DMS153 treated with DMSO at 0.1 percent for 48 hours (cell line): ENCODE results near the gene STAT1.

Source experiments
- DNase-seq: peaks from one replicate; lab custom pipeline; 2025; ENCODE audit not compliant: unreplicated experiment; lab: John Stamatoyannopoulos, UW

The STAT1 gene

DNA sequence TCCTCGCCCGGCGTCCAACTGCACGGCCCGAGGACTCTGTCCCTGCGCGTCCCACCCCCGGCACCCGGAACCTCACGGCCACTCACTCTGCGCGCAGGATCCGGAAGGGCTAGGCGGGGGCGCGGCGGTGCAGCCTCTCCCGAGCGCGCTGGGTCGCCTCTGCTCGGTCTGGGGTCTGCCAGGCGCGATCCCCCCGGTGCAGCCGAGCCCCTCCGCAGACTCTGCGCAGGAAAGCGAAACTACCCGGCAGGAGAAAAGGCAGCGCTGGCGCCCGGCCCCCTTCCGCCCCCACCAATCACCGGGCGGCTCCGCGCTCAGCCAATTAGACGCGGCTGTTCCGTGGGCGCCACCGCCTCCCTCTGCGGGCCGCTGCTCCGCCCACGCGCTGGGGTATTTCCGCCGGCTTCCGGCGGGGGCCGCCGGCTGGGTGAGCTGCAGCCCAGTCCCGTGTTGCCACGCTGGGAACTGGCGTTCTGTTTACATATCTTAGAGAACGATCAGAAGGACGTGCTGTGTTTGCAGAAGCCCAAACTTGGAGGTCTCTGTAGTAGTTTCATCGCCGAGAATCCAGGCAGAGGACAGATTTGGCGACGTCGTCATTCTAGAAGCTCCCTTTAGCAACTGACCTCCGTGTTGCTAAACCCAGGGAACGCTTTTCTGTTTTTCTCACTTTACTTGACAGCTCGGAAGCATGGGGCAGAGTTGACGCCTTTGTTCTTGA is at the start of gene STAT1:
Gene STAT1, minus strand, starts transcription at position 240 of the 721 bp plus-strand sequence. CDS start 4,168 bp downstream, outside the sequence.
- DNase-seq: peak; percentile 77

- DNase-seq: no peak
Measured at GRCh38 chr2:191063584-191063983, 49.6 kb upstream of the STAT1 start.

GRCh38 chr2:191061381-191061980 is 47.5 kb upstream of the STAT1 start:
- no peak for DNase-seq

DNA sequence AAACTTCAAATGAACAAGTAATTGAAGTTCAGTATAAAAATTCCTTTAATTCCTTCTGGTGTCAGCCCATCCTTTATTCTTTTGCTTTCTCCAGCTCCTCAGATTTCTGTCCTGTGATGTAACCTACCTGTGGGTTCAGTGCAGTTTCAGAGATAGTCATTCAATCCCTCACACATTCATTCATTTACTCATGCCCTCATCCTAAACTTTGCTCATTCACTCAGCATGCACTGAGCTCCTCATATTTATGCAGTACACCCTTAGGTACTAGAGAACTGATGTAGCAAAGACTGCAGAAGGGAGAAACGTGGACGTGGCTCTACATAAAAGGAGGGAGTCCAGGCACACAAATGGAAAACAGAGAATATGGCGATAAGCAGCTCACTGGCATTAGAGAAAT is 45.3 kb upstream of the STAT1 start:
- DNase-seq: no peak

DNA sequence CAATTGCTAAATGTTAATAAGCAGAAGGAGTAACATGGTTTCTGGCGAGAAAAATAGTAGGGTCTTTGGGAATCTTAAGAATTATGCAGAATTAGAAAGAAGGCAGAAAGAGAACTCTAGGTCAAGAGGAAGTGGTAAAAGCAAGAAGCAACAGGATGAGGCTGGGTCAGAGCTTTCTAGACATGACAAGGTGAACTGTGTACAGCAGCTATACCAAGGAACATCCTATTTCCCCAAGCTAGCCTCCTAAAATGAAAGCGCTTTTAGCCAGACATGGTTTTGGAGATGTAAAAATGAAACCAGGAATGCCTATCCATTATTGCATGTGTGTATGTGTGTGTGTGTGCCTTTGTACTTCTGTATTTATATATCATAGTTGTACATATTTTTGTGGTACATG is 42.3 kb upstream of the STAT1 start:
- DNase-seq: no peak

DNA sequence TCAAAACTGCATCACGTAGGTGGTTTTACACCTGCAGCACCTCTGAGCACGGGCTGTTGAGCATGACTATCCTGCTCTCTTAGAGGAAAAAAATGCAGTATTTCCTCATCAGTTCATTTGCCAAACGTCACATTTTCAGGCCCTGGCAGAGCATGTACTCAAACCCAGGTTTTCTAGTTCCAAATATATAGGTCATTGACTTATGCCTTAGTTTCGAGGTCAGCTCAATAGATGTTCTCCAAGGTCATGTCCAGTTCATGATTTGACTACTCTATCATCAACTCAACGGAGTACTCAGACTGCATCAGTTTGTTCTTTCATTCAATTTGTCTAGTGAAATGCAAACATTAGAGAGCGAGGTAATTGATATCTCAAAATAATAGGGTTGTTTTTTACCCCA is 39.3 kb upstream of the STAT1 start:
- DNase-seq: no peak

DNA sequence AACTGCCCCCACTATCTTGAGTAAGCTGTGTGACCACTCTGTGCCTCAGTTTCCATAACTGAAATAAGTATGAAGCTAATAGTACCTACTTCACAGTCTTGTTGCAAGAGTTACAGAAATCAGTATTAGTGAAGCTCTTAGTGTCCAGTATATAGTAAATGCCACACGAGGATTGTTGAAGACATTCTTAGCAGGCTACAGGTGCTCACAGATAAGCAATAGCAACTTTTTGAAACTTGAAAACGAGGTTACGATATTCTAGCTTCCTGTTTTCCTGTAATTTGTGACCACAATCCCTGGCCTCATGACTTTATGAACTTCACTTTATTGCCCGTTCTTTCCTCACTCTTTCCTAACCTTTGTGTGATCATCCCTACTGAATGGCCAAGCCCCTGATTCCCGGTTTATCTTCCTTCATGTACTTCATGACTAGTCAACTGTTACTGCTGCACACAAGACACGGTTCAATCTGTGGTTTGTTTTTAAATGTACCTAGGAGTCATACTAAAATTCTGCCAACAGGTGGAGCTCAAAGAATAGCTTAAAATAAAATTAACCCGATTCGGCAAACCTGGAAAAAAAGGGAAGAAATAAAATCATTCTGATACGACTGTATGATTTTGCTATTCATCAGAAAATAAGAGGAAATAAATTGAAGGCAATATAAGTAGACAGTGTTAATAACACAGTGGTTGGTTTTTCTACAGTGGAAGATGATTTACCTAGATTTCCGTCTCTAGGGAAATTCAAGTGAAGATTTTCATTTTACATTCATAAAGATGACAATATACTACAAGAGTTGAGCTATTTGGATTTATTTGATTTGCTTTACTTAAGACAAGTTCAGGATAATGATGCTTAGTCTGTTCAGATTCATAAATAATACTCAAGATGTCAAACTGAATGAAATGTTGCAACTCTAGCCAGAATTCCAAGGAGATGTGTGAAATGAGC is 38.1 kb upstream of the STAT1 start:
- peak; percentile 41 for DNase-seq

- no peak for DNase-seq
Measured at GRCh38 chr2:191051177-191051576, 37.2 kb upstream of the STAT1 start.

GRCh38 chr2:191050640-191050987 is 36.6 kb upstream of the STAT1 start:
- no peak for DNase-seq

DNA sequence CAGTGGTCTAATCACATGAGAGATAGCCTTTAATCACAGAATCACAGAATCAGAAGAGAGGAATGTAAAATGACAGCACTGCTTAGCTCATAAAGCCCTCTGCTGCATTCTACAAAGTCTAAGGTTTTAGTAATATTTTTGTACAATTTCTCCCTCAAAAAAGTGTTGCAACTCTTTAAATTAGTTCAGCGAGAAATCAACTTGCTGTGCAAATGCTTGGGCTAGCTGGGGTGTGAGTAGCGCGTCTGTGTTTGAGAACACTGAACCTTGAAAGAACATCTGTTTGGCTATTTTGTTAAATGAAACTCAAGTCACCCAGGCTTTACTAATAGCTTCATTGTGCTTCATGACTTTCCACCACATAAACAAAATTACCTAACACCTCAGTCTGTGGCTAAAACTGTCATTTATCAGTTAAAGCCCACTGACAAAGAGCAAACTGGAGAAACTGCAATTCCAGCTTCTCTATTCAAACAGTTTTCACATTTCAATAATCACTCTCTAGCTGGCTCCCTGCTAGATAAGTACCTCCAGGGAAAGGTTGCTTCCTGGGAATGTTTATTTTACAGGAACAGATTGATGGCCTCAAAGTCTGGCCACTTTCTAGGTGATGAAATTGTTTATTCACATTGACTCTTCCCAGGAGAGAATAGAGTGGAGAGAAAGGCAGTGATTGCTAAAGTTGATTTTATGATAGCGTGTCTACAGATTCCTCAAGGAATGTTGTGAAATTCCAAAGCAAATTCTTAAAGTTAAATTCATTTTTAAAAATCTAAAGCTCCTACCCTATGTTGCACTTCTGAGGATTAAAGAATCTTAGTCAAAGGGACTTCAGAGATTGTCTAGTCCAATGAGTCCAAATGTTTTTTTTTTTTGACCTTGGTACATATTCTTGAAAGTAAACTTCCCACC is 36.0 kb upstream of the STAT1 start:
- no peak for DNase-seq

DNA sequence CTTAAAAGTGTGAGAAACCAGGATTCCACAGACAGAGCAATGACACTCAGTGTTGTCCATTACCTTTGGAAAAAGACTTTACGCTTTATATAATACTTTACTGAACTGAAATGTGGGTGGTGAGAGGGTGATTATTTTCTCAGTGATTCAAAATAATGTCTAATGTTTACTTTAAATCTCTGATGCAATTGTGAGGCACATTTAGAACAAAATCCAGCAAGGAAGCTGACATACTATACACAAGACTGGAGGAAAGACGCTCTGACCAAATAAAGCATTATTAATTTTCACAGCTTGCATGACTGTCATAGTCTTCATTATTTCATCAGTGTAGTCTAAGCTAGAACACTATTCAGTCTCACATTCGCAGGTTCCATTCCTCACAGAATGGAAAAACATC is 34.1 kb upstream of the STAT1 start:
- DNase-seq: no peak

GRCh38 chr2:191045141-191045540 is 31.2 kb upstream of the STAT1 start:
- DNase-seq: no peak

GRCh38 chr2:191043438-191043837 is 29.5 kb upstream of the STAT1 start:
- no peak for DNase-seq

GRCh38 chr2:191041418-191042161 is 27.6 kb upstream of the STAT1 start:
- DNase-seq: no peak

GRCh38 chr2:191039616-191040015 is 25.6 kb upstream of the STAT1 start:
- DNase-seq: no peak

DNA sequence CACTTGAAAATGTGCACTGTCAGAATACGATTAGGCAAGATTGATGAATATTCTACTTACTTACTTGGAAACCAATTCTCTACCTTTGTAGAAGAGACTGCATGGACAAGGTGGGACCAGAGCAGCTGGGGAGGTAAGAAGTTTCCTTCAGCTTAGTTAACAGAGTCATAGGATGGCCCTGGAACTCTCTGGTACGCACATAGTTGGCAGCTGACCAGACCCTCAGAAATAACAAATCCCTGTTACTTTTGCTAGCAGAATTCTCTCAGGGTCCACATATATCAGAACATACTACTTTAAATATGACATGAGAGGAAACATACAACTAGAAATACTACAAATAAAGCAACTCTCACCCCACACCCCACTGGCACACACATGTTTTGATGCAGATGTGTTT is 24.8 kb upstream of the STAT1 start:
- DNase-seq: no peak

- no peak for DNase-seq
Measured at GRCh38 chr2:191038241-191038725, 24.3 kb upstream of the STAT1 start.

DNA sequence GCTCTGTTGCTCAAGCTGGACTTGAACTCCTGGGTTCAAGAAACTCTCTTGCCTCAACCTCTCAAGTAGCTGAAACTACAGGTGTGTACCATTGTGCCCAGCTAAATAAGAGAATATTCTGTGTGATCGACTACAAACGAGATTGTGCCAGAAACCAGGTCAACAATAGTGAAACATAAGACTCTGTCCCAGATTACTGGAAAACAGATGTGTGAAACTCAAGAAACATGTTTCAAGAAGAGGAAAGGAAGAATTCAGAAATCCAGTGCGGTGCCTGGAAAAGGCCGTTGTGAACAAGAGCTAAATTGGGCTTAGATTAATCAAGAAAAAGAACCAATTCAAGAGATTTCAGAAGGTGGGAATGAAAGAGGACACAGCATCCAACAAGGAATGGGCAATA is 23.4 kb upstream of the STAT1 start:
- DNase-seq: no peak

DNA sequence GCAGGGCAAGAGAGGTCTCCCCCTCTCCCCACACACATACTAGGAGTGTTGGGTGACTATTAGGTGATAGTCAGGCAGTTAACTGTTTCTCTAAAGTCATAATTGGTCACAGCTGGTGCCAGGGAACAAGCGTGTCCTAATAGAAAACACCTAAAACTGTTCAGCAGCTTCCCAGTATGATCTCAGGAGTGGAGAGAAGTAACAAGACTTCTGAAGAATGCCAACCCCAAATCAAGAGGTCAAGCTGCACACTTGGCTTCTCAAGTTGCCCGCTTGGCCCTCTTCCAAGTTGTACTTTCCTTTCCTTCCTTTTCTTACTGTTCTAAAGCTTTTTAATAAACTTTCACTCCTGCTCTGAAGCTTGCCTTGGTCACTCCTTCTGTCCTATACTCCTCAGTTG is 22.4 kb upstream of the STAT1 start:
- no peak for DNase-seq
